Measurements from ENCODE around the gene RAB22A.

Gene RAB22A

GRCh38 chr20:58300321-58300720, 9.2 kb upstream of the RAB22A start:
- Histone ChIP-seq H3K27ac (ENCODE audit: low read length) (no peak overlapping the region), H3K9ac (ENCODE audit: low read depth, low read length) (no peak overlapping the region), H3K4me1 (ENCODE audit: insufficient read depth, low read length) (no peaks in the 10 kb centered on the region), H3K27me3 (ENCODE audit: insufficient read depth, low read length, poor library complexity) (no peaks in the 10 kb centered on the region), H2AFZ (ENCODE audit: low read depth, low read length) (no peak overlapping the region), H3K9me3 (ENCODE audit: insufficient read depth, low read length, severe bottlenecking) (no peaks in the 10 kb centered on the region), H4K20me1 (ENCODE audit: insufficient read depth, low read length) (no peaks in the 10 kb centered on the region), H3K4me2 (ENCODE audit: insufficient read depth, low read length) (no peak overlapping the region), H3K4me3 (ENCODE audit: low read depth in 1 of 2, low read length in 2 of 2) (no peak overlapping the region), H3K36me3 (ENCODE audit: insufficient read depth, low read length) (no peaks in the 10 kb centered on the region), H3K79me2 (ENCODE audit: insufficient read depth, low read length) (no peaks in the 10 kb centered on the region)
- no peak for ATAC-seq (ENCODE audit: insufficient read depth, low read depth)
- no peak for DNase-seq
- TF ChIP-seq CTCF (IDR thresholded peaks at IDR 0.05; ENCODE audit: borderline replicate concordance, extremely low read depth, low read length, poor library complexity, severe bottlenecking) = no peak
- no peak for TF ChIP-seq EZH2 (IDR thresholded peaks at IDR 0.05; ENCODE audit: borderline replicate concordance, low read depth, low read length, severe bottlenecking)

- no peaks in the 10 kb centered on the region for H3K9me3 ChIP-seq (ENCODE audit: insufficient read depth, low read length, severe bottlenecking)
- no peak for ATAC-seq (ENCODE audit: insufficient read depth, low read depth)
- no peak overlapping the region for H3K4me2 ChIP-seq (ENCODE audit: insufficient read depth, low read length)
- H3K27ac ChIP-seq (ENCODE audit: low read length) = no peak overlapping the region
- peaks cover 12% of the 10 kb centered on the region for H3K4me1 ChIP-seq (ENCODE audit: insufficient read depth, low read length)
- TF ChIP-seq EZH2 (IDR thresholded peaks at IDR 0.05; ENCODE audit: borderline replicate concordance, low read depth, low read length, severe bottlenecking) (no peak), CTCF (IDR thresholded peaks at IDR 0.05; ENCODE audit: borderline replicate concordance, extremely low read depth, low read length, poor library complexity, severe bottlenecking) (no peak)
- no peak overlapping the region for H2AFZ ChIP-seq (ENCODE audit: low read depth, low read length)
- no peaks in the 10 kb centered on the region for H3K36me3 ChIP-seq (ENCODE audit: insufficient read depth, low read length)
- H3K4me3 ChIP-seq (ENCODE audit: low read depth in 1 of 2, low read length in 2 of 2) = no peak overlapping the region
- H4K20me1 ChIP-seq (ENCODE audit: insufficient read depth, low read length) = no peaks in the 10 kb centered on the region
- no peaks in the 10 kb centered on the region for H3K79me2 ChIP-seq (ENCODE audit: insufficient read depth, low read length)
- DNase-seq = no peak
- no peak overlapping the region for H3K9ac ChIP-seq (ENCODE audit: low read depth, low read length)
- H3K27me3 ChIP-seq (ENCODE audit: insufficient read depth, low read length, poor library complexity) = no peaks in the 10 kb centered on the region
These were observed 6.0 kb upstream of the RAB22A start for GRCh38 chr20:58303547-58303946.

GRCh38 chr20:58305061-58305460, 4.5 kb upstream of the RAB22A start:
- Histone ChIP-seq H3K9ac (ENCODE audit: low read depth, low read length) (no peak overlapping the region), H3K36me3 (ENCODE audit: insufficient read depth, low read length) (no peaks in the 10 kb centered on the region), H3K27ac (ENCODE audit: low read length) (no peak overlapping the region), H4K20me1 (ENCODE audit: insufficient read depth, low read length) (no peaks in the 10 kb centered on the region), H2AFZ (ENCODE audit: low read depth, low read length) (no peak overlapping the region), H3K4me2 (ENCODE audit: insufficient read depth, low read length) (no peak overlapping the region), H3K79me2 (ENCODE audit: insufficient read depth, low read length) (peaks cover 2% of the 10 kb centered on the region; the same call in 1 of the 2 replicates), H3K27me3 (ENCODE audit: insufficient read depth, low read length, poor library complexity) (no peaks in the 10 kb centered on the region), H3K4me1 (ENCODE audit: insufficient read depth, low read length) (peaks cover 16% of the 10 kb centered on the region), H3K4me3 (ENCODE audit: low read depth in 1 of 2, low read length in 2 of 2) (no peak overlapping the region), H3K9me3 (ENCODE audit: insufficient read depth, low read length, severe bottlenecking) (no peaks in the 10 kb centered on the region)
- DNase-seq (no peak), ATAC-seq (ENCODE audit: insufficient read depth, low read depth) (no peak)
- TF ChIP-seq CTCF (IDR thresholded peaks at IDR 0.05; ENCODE audit: borderline replicate concordance, extremely low read depth, low read length, poor library complexity, severe bottlenecking) (no peak), EZH2 (IDR thresholded peaks at IDR 0.05; ENCODE audit: borderline replicate concordance, low read depth, low read length, severe bottlenecking) (no peak)

All from DND-41 (cell line).